OCI-LY7 (cell line): ENCODE measurements around the gene IL17RA. TPM values are rescaled to one million over a fixed set of nuclear protein-coding genes. Genes with fewer than 3 reads are reported as not detected.

Experiments used
- BruUV-seq: library from RNA; stranded (reverse); fragments of 400-500 nt; replicated peaks from 2 replicates; lab custom pipeline; 2021; lab: Mats Ljungman, UMichigan
- CTCF ChIA-PET: fragments of 300-600 bp; sonication (Branson Sonifier 250); formaldehyde crosslinking; loops from one replicate; lab custom pipeline; 2022; ENCODE audit warnings: antibody characterized with exemption; ENCODE audit not compliant: unreplicated experiment; lab: Charles Lee
- POLR2A ChIA-PET: fragments of 300-600 bp; sonication (Branson Sonifier 250); formaldehyde crosslinking; loops from one replicate; lab custom pipeline; 2022; ENCODE audit warnings: antibody characterized with exemption; lab: Charles Lee
- DNase-seq: peaks from one replicate; pipeline ENCODE4 v3.0.0-alpha.2; 2015; ENCODE audit warnings: low spot score
- H2AFZ ChIP-seq: fragments of 200-600 bp; sonication (generic), shearing (Covaris generic); 2 replicates; pipeline ENCODE4 v1.6.1; 2014; ENCODE audit warnings: mild to moderate bottlenecking, antibody characterized with exemption, low read length, moderate library complexity
- H3K27ac ChIP-seq: fragments of 200-600 bp; sonication (generic); 2 replicates; pipeline ENCODE4 v1.5.1; 2014; ENCODE audit warnings: mixed run types, low read depth, mild to moderate bottlenecking, moderate library complexity, low read length, inconsistent platforms; ENCODE audit not compliant: poor library complexity, severe bottlenecking
- H3K36me3 ChIP-seq: fragments of 200-600 bp; sonication (generic); 2 replicates; pipeline ENCODE4 v1.6.1; 2014; ENCODE audit warnings: mild to moderate bottlenecking, antibody characterized with exemption, low read length, moderate library complexity, mixed read lengths; ENCODE audit not compliant: insufficient read depth
- H3K4me1 ChIP-seq: fragments of 200-600 bp; sonication (generic); 2 replicates; pipeline ENCODE4 v1.5.1; 2014; ENCODE audit warnings: mild to moderate bottlenecking, low read length; ENCODE audit not compliant: insufficient read depth, poor library complexity, severe bottlenecking
- H3K4me2 ChIP-seq: fragments of 200-600 bp; sonication (generic); 2 replicates; pipeline ENCODE4 v1.6.1; 2014; ENCODE audit warnings: mild to moderate bottlenecking, low read length
- H3K4me3 ChIP-seq: fragments of 200-600 bp; sonication (generic); 2 replicates; pipeline ENCODE4 v1.5.1; 2014; ENCODE audit warnings: mild to moderate bottlenecking, low read depth, low read length; ENCODE audit not compliant: poor library complexity, severe bottlenecking
- H3K79me2 ChIP-seq: fragments of 200-600 bp; sonication (generic); 2 replicates; pipeline ENCODE4 v1.6.1; 2016; ENCODE audit warnings: low read depth, mild to moderate bottlenecking, low read length, moderate library complexity, mixed read lengths; ENCODE audit not compliant: insufficient read depth
- H3K9me2 ChIP-seq: fragments of 200-600 bp; sonication (generic); 2 replicates; pipeline ENCODE4 v1.6.1; 2016; ENCODE audit warnings: mild to moderate bottlenecking, low read length, mixed read lengths; ENCODE audit not compliant: insufficient read depth
- H3K9me3 ChIP-seq: fragments of 200-600 bp; sonication (generic); 2 replicates; pipeline ENCODE4 v1.6.1; 2014; ENCODE audit warnings: mild to moderate bottlenecking, mixed run types, low read length, mixed read lengths
- H4K20me1 ChIP-seq: fragments of 200-600 bp; sonication (generic); 2 replicates; pipeline ENCODE4 v1.6.1; 2014; ENCODE audit warnings: mild to moderate bottlenecking, antibody characterized with exemption, low read length, moderate library complexity, mixed read lengths; ENCODE audit not compliant: insufficient read depth
- CTCF ChIP-seq: fragments of 200-600 bp; sonication (generic); conservative IDR thresholded peaks from 2 replicates; pipeline ENCODE4 v1.5.1; 2014; ENCODE audit warnings: mild to moderate bottlenecking, antibody characterized with exemption, low read length, moderate library complexity, mixed read lengths
- EZH2phosphoT487 ChIP-seq: fragments of 200-600 bp; sonication (generic); IDR thresholded peaks from 2 replicates; pipeline ENCODE4 v1.6.1; 2018; ENCODE audit warnings: low read depth, borderline replicate concordance, mild to moderate bottlenecking, mixed run types, antibody characterized with exemption, low read length, moderate library complexity, mixed read lengths
- intact Hi-C: fragments of 100-400 bp; cut with micrococcal nuclease; formaldehyde crosslinking; loops from one replicate; pipeline ENCODE4 v1.10.0; 2022; ENCODE audit not compliant: unreplicated experiment
- total RNA-seq, 2 experiments: library from RNA; depleted of rRNA in 1 of 2; stranded (reverse); fragments of >200 nt in 1 of 2; shearing (Covaris generic) in 1 of 2; gene quantifications; 2 replicates each; pipeline ENCODE4 v1.2.3, GENCODE V29; 2014 to 2022

Gene IL17RA
- total RNA-seq, 2 experiments from 2014 or later, result 7.8 to 10.9 TPM

DNA sequence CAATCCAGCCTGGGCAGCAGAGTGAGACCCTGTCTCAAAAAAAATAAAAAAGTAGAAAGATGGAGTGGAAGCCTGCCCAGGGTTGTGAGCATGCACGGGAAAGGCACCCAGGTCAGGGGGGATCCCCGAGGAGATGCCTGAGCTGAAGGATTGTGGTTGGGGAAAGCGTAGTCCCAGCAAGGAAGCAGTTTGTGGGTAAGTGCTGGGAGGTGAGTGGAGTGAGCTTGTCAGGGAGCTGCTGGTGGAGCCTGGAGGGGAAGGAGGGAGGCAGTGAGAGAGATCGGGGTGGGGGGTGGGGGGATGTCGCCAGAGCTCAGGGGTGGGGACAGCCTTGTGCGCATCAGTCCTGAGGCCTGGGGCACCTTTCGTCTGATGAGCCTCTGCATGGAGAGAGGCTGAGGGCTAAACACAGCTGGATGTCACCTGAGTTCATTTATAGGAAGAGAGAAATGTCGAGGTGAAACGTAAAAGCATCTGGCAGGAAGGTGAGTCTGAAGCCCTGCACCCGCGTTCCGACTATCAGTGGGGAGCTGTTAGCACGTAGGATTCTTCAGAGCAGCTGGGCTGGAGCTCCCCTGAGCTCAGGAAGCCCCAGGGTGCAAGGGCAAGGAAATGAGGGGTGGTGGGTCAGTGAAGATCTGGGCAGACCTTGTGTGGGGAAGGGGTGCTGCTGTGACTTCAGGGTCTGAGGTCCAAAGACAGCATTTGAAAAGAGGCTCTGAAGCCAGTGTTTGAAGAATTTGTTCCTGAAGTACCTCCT is 26.2 kb downstream of the IL17RA start:
- H3K36me3 ChIP-seq, result no peaks in the 10 kb centered on the region; the same call in 1 of the 2 replicates
- no peaks in the 10 kb centered on the region for H3K9me3 ChIP-seq
- BruUV-seq, result no TSS peak
- H3K27ac ChIP-seq, result no peak overlapping the region
- H3K79me2 ChIP-seq, result no peaks in the 10 kb centered on the region
- no peak overlapping the region for H3K4me3 ChIP-seq
- H3K4me1 ChIP-seq, result peaks cover 1% of the 10 kb centered on the region
- intact Hi-C loops, result no loop called here
- H4K20me1 ChIP-seq, result no peaks in the 10 kb centered on the region
- no peak overlapping the region for H3K4me2 ChIP-seq
- POLR2A ChIA-PET, result interaction anchor here (1.1 kb wide), 1 partner anchor 243 kb away, joined by 4 read pairs; no protein-coding TSS in a partner anchor
- DNase-seq, result no peak
- CTCF ChIA-PET, result no interaction called here
- H2AFZ ChIP-seq, result no peak overlapping the region
- no peaks in the 10 kb centered on the region for H3K9me2 ChIP-seq
- no peak for TF ChIP-seq CTCF
- TF ChIP-seq EZH2phosphoT487, result no peak

GRCh38 chr22:17112491-17113042 is 27.8 kb downstream of the IL17RA start:
- Histone ChIP-seq H3K9me3 (no peaks in the 10 kb centered on the region), H3K4me2 (no peak overlapping the region), H2AFZ (no peak overlapping the region), H3K27ac (no peak overlapping the region), H3K4me1 (peaks cover 17% of the 10 kb centered on the region), H3K9me2 (no peaks in the 10 kb centered on the region), H4K20me1 (no peaks in the 10 kb centered on the region), H3K4me3 (no peak overlapping the region), H3K79me2 (no peaks in the 10 kb centered on the region), H3K36me3 (no peaks in the 10 kb centered on the region)
- CTCF ChIA-PET, result interaction anchor here (0.6 kb wide), 1 partner anchor 40 kb away, joined by 3 read pairs; no protein-coding TSS in a partner anchor
- TF ChIP-seq CTCF, result no peak
- POLR2A ChIA-PET, result interaction anchor here (0.5 kb wide), 1 partner anchor 204 kb away, joined by 3 read pairs; no protein-coding TSS in a partner anchor
- intact Hi-C loops, result no loop called here
- no TSS peak for BruUV-seq
- no peak for DNase-seq

- TF ChIP-seq CTCF, result no peak
- TF ChIP-seq EZH2phosphoT487, result no peak
- Histone ChIP-seq H3K9me3 (no peaks in the 10 kb centered on the region), H4K20me1 (no peaks in the 10 kb centered on the region), H3K27ac (no peak overlapping the region), H3K9me2 (no peaks in the 10 kb centered on the region), H2AFZ (no peak overlapping the region), H3K4me1 (peaks cover 28% of the 10 kb centered on the region), H3K79me2 (no peaks in the 10 kb centered on the region), H3K36me3 (no peaks in the 10 kb centered on the region), H3K4me2 (no peak overlapping the region), H3K4me3 (no peak overlapping the region)
- no TSS peak for BruUV-seq
- intact Hi-C loops, result no loop called here
- no peak for DNase-seq
- CTCF ChIA-PET, result no interaction called here
- POLR2A ChIA-PET, result interaction anchor here (1.0 to 1.7 kb wide), 2 partner anchors 13 to 230 kb away, joined by 3 read pairs; no protein-coding TSS in a partner anchor
These were observed 28.8 kb downstream of the IL17RA start for GRCh38 chr22:17113600-17113999.
